22Rv1 (cell line): ENCODE measurements around the gene ZMYND19.

ENCODE experiments used
- CTCF ChIP-seq: fragments of 450-650 bp; IDR thresholded peaks from 2 replicates; pipeline ENCODE4 v1.5.1; 2017; ENCODE audit warnings: mild to moderate bottlenecking
- ZFX ChIP-seq: fragments of 450-650 bp; IDR thresholded peaks from 2 replicates; pipeline ENCODE4 v1.6.1; 2017; ENCODE audit warnings: antibody characterized with exemption, borderline replicate concordance

- TF ChIP-seq CTCF (no peak), ZFX (no peak)
Measured at GRCh38 chr9:137632230-137633161, 42.2 kb upstream of the ZMYND19 start.
